NCI-H1694 (cell line): ENCODE data around the gene AQP12B.

Experiments used
- DNase-seq: peaks from one replicate; lab custom pipeline; 2025; lab: John Stamatoyannopoulos, UW

The AQP12B gene

GRCh38 chr2:240717681-240718581 lies 35.2 kb upstream of the AQP12B start:
- DNase-seq, result no peak

GRCh38 chr2:240717181-240717641 lies 34.5 kb upstream of the AQP12B start:
- DNase-seq, result no peak

DNA sequence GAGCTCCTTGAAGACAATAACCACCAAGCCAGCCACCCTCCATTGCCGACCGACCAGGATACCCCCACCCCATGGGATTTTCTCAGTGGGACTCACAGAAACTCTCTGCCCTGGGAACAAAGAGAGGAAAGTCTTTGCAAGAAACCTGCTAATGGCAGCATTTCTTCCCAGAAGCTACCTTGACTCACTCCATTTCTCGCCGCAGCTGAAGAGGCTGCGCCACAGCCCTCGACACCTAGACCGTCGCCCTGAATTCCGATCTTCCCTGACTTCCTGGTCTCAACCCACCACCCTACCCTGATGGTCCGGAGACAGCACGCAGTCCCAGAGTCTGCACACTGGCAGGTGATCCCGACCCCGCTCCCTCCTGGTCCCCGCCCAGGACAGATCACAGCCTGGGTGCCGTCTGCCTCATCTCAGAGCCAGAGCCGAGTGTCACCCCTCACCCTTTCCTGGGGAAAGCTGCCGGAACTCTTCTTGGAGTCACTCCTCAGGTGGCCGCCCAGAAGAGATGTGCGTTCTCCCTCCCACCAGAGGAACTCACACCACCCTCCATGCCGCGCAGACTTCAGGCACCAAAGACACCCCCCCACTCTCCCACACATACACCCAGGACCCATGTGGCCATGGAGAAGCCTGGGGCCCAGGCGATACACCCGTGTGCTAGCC lies 33.6 kb upstream of the AQP12B start:
- DNase-seq, result no peak

DNA sequence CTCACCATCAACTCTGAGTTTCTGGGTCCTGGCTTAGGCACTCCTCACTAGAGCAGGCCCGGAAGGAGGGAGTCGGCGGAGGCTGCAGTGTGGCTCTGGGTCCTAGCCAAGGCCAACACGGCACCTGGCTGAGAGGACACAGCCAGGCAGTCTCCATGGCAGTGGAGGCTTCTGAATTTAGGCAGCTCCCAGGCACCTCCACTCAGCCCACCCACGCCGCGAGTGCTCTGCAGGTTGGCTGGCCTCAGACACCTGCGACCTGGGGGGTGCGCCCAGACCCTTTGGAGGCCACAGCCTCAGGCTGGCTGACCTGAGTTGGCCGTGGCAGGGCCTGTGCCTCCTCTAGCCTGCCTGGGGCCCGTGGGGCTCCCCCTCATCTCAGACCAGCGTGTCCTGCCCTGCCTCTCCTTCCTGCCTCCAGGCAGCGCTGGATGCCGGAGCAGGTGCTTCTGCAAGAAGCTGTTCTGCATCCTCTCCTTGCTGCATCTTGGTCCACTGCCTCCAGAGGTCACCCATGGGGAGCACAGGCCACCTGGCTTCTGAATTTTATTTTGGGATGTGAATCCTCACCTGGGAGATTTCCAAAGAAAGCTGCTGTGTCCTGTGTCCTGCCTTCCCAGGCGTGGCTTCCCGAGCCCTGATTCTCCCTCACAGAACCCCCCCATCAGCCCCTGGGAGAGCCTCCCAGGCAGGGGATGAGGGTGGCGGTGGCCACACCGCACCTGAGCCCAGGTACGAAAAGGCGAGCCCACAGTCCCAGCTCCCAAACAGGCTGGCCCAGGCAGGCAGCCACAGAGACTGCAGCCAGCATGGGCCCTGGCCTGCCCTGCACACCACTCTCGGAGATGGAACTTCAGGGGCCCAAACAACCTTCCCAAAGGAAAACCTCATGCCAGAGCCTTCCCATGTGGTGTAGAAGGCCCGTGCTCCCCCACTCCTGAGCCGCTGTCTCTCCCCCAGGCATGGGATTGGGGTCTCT lies 32.4 kb upstream of the AQP12B start:
- DNase-seq, result no peak

DNA sequence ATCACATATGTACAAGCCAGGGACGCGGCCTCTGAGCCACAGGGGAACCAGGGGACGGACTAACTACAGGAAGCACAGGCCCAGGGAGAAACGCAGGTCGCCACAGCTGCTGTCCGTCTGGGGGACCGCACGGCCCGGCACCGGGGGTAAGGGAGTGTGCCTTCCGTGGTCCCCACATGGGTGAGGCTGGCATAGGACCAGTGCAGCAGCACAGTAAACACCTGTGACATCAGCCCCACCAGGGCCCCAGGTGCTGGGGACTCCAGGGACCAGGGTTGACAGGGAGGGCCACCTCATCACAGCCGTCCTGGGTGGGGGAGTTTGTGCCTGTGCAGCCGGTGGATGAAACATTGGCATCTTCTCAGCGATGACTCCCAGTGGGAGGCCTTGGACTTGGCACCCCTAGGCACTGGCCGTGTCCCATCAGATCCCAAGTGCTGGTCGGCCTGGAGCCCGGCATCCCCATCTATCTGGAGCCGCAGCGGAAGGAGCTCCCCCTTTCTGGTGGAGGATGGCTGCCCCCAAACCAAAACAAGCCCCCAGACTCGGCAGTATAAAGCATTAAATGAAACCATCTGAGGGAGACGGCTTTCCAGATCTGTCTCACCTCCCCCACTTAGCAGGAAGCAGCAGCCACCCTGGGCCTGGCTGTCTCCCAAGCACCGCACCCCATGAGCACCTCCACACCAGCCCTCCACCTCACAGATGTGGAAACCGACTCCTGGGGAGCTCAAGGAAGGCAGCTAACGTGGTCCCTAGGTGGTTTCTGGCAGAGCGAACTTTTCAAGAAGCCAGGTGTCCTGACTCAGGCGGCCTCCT lies 31.5 kb upstream of the AQP12B start:
- DNase-seq, result no peak

- no peak for DNase-seq
These were observed 30.6 kb upstream of the AQP12B start for GRCh38 chr2:240713071-240713927.

GRCh38 chr2:240712121-240712520 lies 29.4 kb upstream of the AQP12B start:
- DNase-seq, result no peak

- DNase-seq, result no peak
These were observed 29.0 kb upstream of the AQP12B start for GRCh38 chr2:240711701-240712100.

- no peak for DNase-seq
These were observed 28.6 kb upstream of the AQP12B start for GRCh38 chr2:240711296-240711695.

DNA sequence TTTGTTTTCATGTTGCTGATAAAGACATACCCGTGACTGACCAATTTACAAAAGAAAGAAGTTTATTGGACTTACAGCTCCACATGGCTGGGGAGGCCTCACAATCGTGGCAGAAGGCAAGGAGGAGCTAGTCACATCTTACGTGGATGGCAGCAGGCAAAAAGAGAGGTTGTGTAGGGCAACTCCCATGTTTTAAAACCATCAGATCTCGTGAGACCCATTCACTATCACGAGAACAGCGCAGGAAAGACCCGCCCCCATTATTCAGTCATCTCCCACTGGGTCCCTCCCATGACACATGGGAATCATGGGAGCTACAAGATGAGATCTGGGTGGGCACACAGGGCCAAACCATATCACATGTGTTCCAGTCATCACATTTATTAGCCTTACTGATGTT lies 25.8 kb upstream of the AQP12B start:
- no peak for DNase-seq

DNA sequence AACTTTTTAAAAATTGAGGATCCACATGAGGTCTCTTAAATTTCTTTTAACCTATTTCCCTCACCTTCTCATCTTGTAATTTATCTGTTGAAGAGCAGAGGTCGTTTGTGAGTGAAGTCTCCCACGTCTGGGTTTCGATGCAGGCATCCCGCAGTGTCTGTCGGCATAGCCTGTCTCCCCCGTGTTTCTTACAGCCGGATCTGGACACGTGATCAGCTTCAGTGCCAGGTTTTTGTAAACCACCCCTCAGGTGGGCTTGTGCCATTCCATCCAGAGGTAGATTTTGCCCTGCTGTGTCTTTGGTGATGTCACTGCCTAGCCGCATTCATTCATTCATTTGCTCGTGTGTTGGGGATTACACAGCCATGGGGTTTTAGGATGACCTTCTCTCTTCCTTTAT lies 25.1 kb upstream of the AQP12B start:
- DNase-seq, result no peak

GRCh38 chr2:240707043-240707756 lies 24.5 kb upstream of the AQP12B start:
- DNase-seq, result no peak

GRCh38 chr2:240705204-240705791 lies 22.6 kb upstream of the AQP12B start:
- no peak for DNase-seq

DNA sequence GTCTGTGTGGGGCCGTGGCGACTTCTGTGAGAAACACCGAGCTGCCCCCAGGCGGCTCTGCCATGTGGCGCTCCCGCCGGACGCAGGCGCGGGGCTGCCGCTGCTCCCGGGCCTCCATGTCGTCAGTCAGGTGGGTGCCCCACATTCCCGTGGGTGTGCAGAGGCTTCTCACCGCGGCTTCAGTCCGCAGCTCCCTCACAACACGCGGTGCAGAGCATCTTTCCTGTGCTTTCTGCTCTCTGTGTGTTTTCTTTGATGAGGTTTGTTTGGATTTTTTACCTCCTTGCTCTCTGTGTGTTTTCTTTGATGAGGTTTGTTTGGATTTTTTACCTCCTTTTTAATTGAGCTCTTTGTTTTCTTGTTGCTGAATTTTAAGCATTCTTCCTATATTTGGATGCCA lies 22.0 kb upstream of the AQP12B start:
- no peak for DNase-seq

- no peak for DNase-seq
These were observed 21.0 kb upstream of the AQP12B start for GRCh38 chr2:240703417-240704341.

DNA sequence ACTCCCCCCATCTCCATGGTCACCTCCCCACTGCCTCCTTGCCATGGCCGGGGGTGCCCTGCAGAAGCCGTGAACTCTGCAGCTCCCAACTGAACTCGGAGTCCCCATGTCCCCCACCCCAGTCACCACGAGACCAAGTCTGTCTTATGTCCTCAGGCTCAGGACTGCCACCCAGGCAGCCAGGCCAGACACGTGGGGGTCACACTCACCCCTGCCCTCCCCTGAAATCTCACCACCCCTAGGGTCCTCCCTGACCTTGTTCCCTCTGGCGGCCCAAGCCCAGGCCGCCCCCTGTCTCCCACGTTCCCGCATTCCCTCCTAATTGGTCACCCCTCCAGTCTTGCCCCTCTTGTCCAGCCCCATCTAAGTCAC lies 19.9 kb upstream of the AQP12B start:
- no peak for DNase-seq

GRCh38 chr2:240701736-240702639 lies 19.3 kb upstream of the AQP12B start:
- DNase-seq, result no peak
